ENCODE measurements around the gene DNM3. TPM values are rescaled to one million over a fixed set of nuclear protein-coding genes. Genes with fewer than 3 reads are reported as not detected.

The DNM3 gene
- total RNA-seq, 1 donor from 2014 or later = 4.7 TPM

- peak overlapping the region; percentile 80 for H3K27ac ChIP-seq (ENCODE audit: low read depth, low read length)
- Mint-ChIP-seq H3K27me3 (ENCODE audit: low read depth, unreplicated experiment) (no peaks in the 10 kb centered on the region), H3K4me3 (ENCODE audit: unreplicated experiment) (no peak overlapping the region), H3K27ac (ENCODE audit: unreplicated experiment) (peak overlapping the region; percentile 93), H3K36me3 (ENCODE audit: low read depth, unreplicated experiment) (no peaks in the 10 kb centered on the region), H3K9me3 (ENCODE audit: unreplicated experiment) (no peaks in the 10 kb centered on the region), H3K4me1 (ENCODE audit: low read depth, unreplicated experiment) (peaks cover 13% of the 10 kb centered on the region)
- H3K4me3 ChIP-seq (ENCODE audit: insufficient read depth, low read depth, low read length) = no peak overlapping the region
- TF ChIP-seq CTCF (IDR thresholded peaks at IDR 0.05; ENCODE audit: insufficient read depth, low read depth, low read length) (no peak), EZH2 (IDR thresholded peaks at IDR 0.05; ENCODE audit: insufficient read depth, low read length) (no peak)
- H3K27me3 ChIP-seq (ENCODE audit: insufficient read depth, low read length) = no peaks in the 10 kb centered on the region
- no peaks in the 10 kb centered on the region for H3K9me3 ChIP-seq (ENCODE audit: insufficient read depth, low read depth, low read length)
- H3K4me2 ChIP-seq (ENCODE audit: low read length) = peak overlapping the region; percentile 75
- H3K79me2 ChIP-seq (ENCODE audit: insufficient read depth, low read length) = no peaks in the 10 kb centered on the region
- peak; percentile 83 for DNase-seq (ENCODE audit: low read depth)
- H3K9ac ChIP-seq (ENCODE audit: low read length) = peak overlapping the region; percentile 56
- H3K4me1 ChIP-seq (ENCODE audit: insufficient read depth, low read length) = peaks cover 4% of the 10 kb centered on the region
- peak; percentile 99 for FAIRE-seq
- H4K20me1 ChIP-seq (ENCODE audit: insufficient read depth, low read length) = no peaks in the 10 kb centered on the region
- H3K36me3 ChIP-seq (ENCODE audit: insufficient read depth, low read length) = no peaks in the 10 kb centered on the region
- H2AFZ ChIP-seq (ENCODE audit: low read depth, low read length) = peak overlapping the region; percentile 3
Measured at GRCh38 chr1:172154551-172154950, 313.3 kb downstream of the DNM3 start.

GRCh38 chr1:172155766-172156165 is 314.5 kb downstream of the DNM3 start:
- Histone ChIP-seq H3K36me3 (ENCODE audit: insufficient read depth, low read length) (no peaks in the 10 kb centered on the region), H3K4me3 (ENCODE audit: insufficient read depth, low read depth, low read length) (no peak overlapping the region), H2AFZ (ENCODE audit: low read depth, low read length) (no peak overlapping the region), H3K4me2 (ENCODE audit: low read length) (no peak overlapping the region), H3K9me3 (ENCODE audit: insufficient read depth, low read depth, low read length) (no peaks in the 10 kb centered on the region), H3K4me1 (ENCODE audit: insufficient read depth, low read length) (peaks cover 4% of the 10 kb centered on the region), H3K9ac (ENCODE audit: low read length) (no peak overlapping the region), H3K27ac (ENCODE audit: low read depth, low read length) (no peak overlapping the region), H3K79me2 (ENCODE audit: insufficient read depth, low read length) (no peaks in the 10 kb centered on the region), H3K27me3 (ENCODE audit: insufficient read depth, low read length) (no peaks in the 10 kb centered on the region), H4K20me1 (ENCODE audit: insufficient read depth, low read length) (no peaks in the 10 kb centered on the region)
- no peak overlapping the region for H3K4me3 Mint-ChIP-seq (ENCODE audit: unreplicated experiment)
- H3K36me3 Mint-ChIP-seq (ENCODE audit: low read depth, unreplicated experiment) = no peaks in the 10 kb centered on the region
- no peaks in the 10 kb centered on the region for H3K9me3 Mint-ChIP-seq (ENCODE audit: unreplicated experiment)
- DNase-seq (ENCODE audit: low read depth) (no peak), FAIRE-seq (peak; percentile 29)
- peaks cover 11% of the 10 kb centered on the region for H3K4me1 Mint-ChIP-seq (ENCODE audit: low read depth, unreplicated experiment)
- H3K27ac Mint-ChIP-seq (ENCODE audit: unreplicated experiment) = peak overlapping the region; percentile 66
- TF ChIP-seq CTCF (IDR thresholded peaks at IDR 0.05; ENCODE audit: insufficient read depth, low read depth, low read length) = no peak
- TF ChIP-seq EZH2 (IDR thresholded peaks at IDR 0.05; ENCODE audit: insufficient read depth, low read length) = no peak
- no peaks in the 10 kb centered on the region for H3K27me3 Mint-ChIP-seq (ENCODE audit: low read depth, unreplicated experiment)

GRCh38 chr1:172162236-172162635 is 320.9 kb downstream of the DNM3 start:
- H3K9me3 Mint-ChIP-seq (ENCODE audit: unreplicated experiment) = no peaks in the 10 kb centered on the region
- DNase-seq (ENCODE audit: low read depth) (no peak), FAIRE-seq (no peak)
- Histone ChIP-seq H3K27ac (ENCODE audit: low read depth, low read length) (no peak overlapping the region), H4K20me1 (ENCODE audit: insufficient read depth, low read length) (no peaks in the 10 kb centered on the region), H3K9ac (ENCODE audit: low read length) (no peak overlapping the region), H2AFZ (ENCODE audit: low read depth, low read length) (no peak overlapping the region), H3K4me3 (ENCODE audit: insufficient read depth, low read depth, low read length) (no peak overlapping the region), H3K4me2 (ENCODE audit: low read length) (no peak overlapping the region), H3K36me3 (ENCODE audit: insufficient read depth, low read length) (no peaks in the 10 kb centered on the region), H3K79me2 (ENCODE audit: insufficient read depth, low read length) (no peaks in the 10 kb centered on the region), H3K27me3 (ENCODE audit: insufficient read depth, low read length) (no peaks in the 10 kb centered on the region), H3K9me3 (ENCODE audit: insufficient read depth, low read depth, low read length) (no peaks in the 10 kb centered on the region), H3K4me1 (ENCODE audit: insufficient read depth, low read length) (peaks cover 12% of the 10 kb centered on the region)
- H3K27me3 Mint-ChIP-seq (ENCODE audit: low read depth, unreplicated experiment) = no peaks in the 10 kb centered on the region
- H3K36me3 Mint-ChIP-seq (ENCODE audit: low read depth, unreplicated experiment) = no peaks in the 10 kb centered on the region
- peaks cover 14% of the 10 kb centered on the region for H3K4me1 Mint-ChIP-seq (ENCODE audit: low read depth, unreplicated experiment)
- no peak overlapping the region for H3K4me3 Mint-ChIP-seq (ENCODE audit: unreplicated experiment)
- TF ChIP-seq CTCF (IDR thresholded peaks at IDR 0.05; ENCODE audit: insufficient read depth, low read depth, low read length) (no peak), EZH2 (IDR thresholded peaks at IDR 0.05; ENCODE audit: insufficient read depth, low read length) (no peak)
- H3K27ac Mint-ChIP-seq (ENCODE audit: unreplicated experiment) = no peak overlapping the region
